Hepatocyte (in vitro differentiated cells): ENCODE results near the gene PDK2.

Experiments used
- EZH2 ChIP-seq: fragments of 200-600 bp; sonication (generic); IDR thresholded peaks from 2 replicates; pipeline ENCODE4 v1.6.1; 2016; ENCODE audit warnings: antibody characterized with exemption, mild to moderate bottlenecking, borderline replicate concordance
- EZH2phosphoT487 ChIP-seq: fragments of 200-600 bp; sonication (generic); IDR thresholded peaks from one replicate; pipeline ENCODE4 v1.6.1; 2018; ENCODE audit warnings: antibody characterized with exemption, mild to moderate bottlenecking, low read depth, moderate library complexity; ENCODE audit not compliant: unreplicated experiment, severe bottlenecking
- TF ChIP-seq, protein P1 (sequence below): fragments of 200-600 bp; sonication (generic); IDR thresholded peaks from 2 replicates; pipeline ENCODE4 v1.5.1; 2016; ENCODE audit warnings: antibody characterized with exemption, mild to moderate bottlenecking; ENCODE audit not compliant: poor library complexity

DNA sequence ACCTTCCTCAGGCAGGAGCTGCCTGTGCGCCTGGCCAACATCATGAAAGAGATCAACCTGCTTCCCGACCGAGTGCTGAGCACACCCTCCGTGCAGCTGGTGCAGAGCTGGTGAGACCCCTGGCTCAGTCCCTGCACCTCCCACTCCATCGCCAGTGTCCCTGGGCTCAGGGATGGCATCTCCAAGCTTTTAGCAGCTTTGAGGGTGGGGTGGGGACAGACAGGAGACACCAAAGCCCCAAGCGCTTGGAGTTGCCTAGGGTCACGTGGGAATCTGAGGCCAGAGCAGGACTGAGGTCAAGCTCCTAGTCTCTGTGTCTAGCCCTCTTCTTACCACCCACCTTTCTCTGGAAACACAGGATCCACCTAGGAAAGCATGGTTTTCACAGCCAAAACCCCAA lies 2.3 kb downstream of the PDK2 start:
- TF ChIP-seq, protein P1, sequence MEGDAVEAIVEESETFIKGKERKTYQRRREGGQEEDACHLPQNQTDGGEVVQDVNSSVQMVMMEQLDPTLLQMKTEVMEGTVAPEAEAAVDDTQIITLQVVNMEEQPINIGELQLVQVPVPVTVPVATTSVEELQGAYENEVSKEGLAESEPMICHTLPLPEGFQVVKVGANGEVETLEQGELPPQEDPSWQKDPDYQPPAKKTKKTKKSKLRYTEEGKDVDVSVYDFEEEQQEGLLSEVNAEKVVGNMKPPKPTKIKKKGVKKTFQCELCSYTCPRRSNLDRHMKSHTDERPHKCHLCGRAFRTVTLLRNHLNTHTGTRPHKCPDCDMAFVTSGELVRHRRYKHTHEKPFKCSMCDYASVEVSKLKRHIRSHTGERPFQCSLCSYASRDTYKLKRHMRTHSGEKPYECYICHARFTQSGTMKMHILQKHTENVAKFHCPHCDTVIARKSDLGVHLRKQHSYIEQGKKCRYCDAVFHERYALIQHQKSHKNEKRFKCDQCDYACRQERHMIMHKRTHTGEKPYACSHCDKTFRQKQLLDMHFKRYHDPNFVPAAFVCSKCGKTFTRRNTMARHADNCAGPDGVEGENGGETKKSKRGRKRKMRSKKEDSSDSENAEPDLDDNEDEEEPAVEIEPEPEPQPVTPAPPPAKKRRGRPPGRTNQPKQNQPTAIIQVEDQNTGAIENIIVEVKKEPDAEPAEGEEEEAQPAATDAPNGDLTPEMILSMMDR: no peak
- TF ChIP-seq EZH2phosphoT487: no peak
- TF ChIP-seq EZH2: no peak
